Activated naive CD8-positive, alpha-beta T cell (primary cell): ENCODE data around the gene ABHD12B.
"Not testable (repeated sequence)": the region's sequence is repeated elsewhere in the genome, so short reads cannot be mapped to it uniquely, and the experiment has no call there.

Source experiments
- H3K27ac Mint-ChIP-seq: one replicate; pipeline ENCODE4 v1.8.0; 2021; ENCODE audit warnings: mixed read lengths
- H3K27me3 Mint-ChIP-seq: one replicate; pipeline ENCODE4 v1.8.0; 2021; ENCODE audit warnings: mixed read lengths
- H3K36me3 Mint-ChIP-seq: one replicate; pipeline ENCODE4 v1.8.0; 2021; ENCODE audit warnings: mixed read lengths
- H3K4me1 Mint-ChIP-seq: one replicate; pipeline ENCODE4 v1.8.0; 2021; ENCODE audit warnings: low read depth, mixed read lengths
- H3K4me3 Mint-ChIP-seq: one replicate; pipeline ENCODE4 v1.8.0; 2021; ENCODE audit warnings: mild to moderate bottlenecking, mixed read lengths
- H3K9me3 Mint-ChIP-seq: one replicate; pipeline ENCODE4 v1.8.0; 2021; ENCODE audit warnings: low read depth, mixed read lengths

ABHD12B gene

GRCh38 chr14:50859296-50859624 is 12.6 kb upstream of the ABHD12B start:
- Mint-ChIP-seq H3K36me3 (no peaks in the 10 kb centered on the region), H3K27ac (no peak overlapping the region), H3K27me3 (no peaks in the 10 kb centered on the region), H3K4me1 (peaks cover 13% of the 10 kb centered on the region), H3K4me3 (peak overlapping the region; percentile 89), H3K9me3 (no peaks in the 10 kb centered on the region)

- peaks cover 3% of the 10 kb centered on the region for H3K27me3 Mint-ChIP-seq
- H3K9me3 Mint-ChIP-seq: no peaks in the 10 kb centered on the region
- H3K36me3 Mint-ChIP-seq: no peaks in the 10 kb centered on the region
- peak overlapping the region; percentile 73 for H3K27ac Mint-ChIP-seq
- peak overlapping the region; percentile 89 for H3K4me3 Mint-ChIP-seq
- peaks cover 13% of the 10 kb centered on the region for H3K4me1 Mint-ChIP-seq
Measured at GRCh38 chr14:50860478-50861086, 11.3 kb upstream of the ABHD12B start.

GRCh38 chr14:50862036-50862570 is 9.8 kb upstream of the ABHD12B start:
- Mint-ChIP-seq H3K4me1 (peaks cover 13% of the 10 kb centered on the region), H3K27me3 (peaks cover 8% of the 10 kb centered on the region), H3K36me3 (no peaks in the 10 kb centered on the region), H3K9me3 (no peaks in the 10 kb centered on the region), H3K4me3 (no peak overlapping the region), H3K27ac (peak overlapping the region; percentile 16)

DNA sequence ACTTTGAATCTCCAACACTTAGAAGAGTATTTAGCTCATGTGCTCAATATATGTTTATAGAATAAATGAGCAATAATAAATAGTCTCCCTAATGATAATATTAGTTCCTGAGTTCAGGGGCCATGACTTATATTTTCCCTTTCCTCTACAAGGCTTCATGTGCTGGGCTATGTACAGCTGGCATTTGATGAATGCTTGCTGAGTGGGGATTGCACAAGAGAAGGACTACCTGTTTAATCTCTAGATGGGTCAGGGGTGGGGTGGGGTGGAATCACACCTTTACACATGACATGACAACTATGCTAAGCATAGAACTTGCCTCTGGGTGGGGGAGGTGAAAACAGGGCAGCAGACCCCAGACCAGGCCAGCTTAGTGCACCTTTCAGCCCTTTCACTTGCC is 7.6 kb upstream of the ABHD12B start:
- peaks cover 10% of the 10 kb centered on the region for H3K4me1 Mint-ChIP-seq
- H3K9me3 Mint-ChIP-seq: no peaks in the 10 kb centered on the region
- H3K27me3 Mint-ChIP-seq: peaks cover 21% of the 10 kb centered on the region
- no peak overlapping the region for H3K27ac Mint-ChIP-seq
- no peaks in the 10 kb centered on the region for H3K36me3 Mint-ChIP-seq
- H3K4me3 Mint-ChIP-seq: no peak overlapping the region

DNA sequence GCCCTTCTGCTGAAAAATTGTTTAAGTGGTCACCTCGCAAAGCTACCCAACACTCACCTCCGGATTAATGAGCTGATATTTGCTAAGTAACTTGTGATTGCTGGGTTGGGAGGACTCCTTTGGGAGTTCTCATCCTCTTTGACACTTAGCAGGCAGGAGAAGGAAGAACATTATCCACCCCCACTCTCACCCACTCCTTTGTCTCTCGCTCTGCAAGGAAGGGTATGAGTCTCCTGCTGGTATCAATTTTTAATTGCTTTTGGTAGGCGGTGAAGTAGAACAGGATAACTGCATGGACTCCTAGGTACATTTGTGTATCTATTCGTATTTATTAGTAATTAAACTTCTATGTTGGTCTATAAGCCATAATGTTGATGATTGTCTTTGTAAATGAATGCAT is 6.9 kb upstream of the ABHD12B start:
- H3K36me3 Mint-ChIP-seq: no peaks in the 10 kb centered on the region
- no peak overlapping the region for H3K4me3 Mint-ChIP-seq
- peaks cover 28% of the 10 kb centered on the region for H3K27me3 Mint-ChIP-seq
- H3K9me3 Mint-ChIP-seq: no peaks in the 10 kb centered on the region
- H3K27ac Mint-ChIP-seq: no peak overlapping the region
- H3K4me1 Mint-ChIP-seq: peaks cover 8% of the 10 kb centered on the region

DNA sequence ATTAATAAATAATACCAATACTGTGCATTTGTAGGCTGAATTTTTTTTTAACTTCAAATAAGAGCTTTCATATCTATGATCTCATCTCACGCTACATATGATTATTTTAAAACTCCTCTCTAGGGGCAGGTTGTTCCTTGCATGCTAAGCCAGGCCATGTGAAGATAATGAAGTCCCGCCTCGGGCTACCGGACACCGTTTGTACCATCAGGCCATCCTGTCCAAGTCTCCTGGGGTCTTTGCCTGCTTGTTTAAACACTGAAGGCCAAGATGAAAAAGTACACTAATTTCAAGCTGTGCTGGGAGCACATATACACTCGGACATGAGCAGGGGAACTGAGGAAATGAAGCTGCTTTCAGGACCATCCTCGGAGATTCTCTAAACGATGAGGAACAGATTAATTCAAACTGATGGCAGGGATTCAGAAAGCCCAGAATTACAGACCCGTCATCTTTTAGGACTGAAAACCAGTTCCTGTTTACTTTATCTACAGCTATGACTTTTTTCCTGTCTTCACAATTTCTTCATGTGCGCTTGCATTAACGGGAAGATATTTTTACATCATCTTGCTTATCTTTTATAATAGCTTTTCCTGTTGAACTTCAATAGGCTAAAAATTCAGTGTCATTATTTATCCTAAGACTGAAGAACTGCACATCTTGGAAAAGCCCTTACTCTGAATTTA is 6.3 kb upstream of the ABHD12B start:
- Mint-ChIP-seq H3K36me3 (no peaks in the 10 kb centered on the region), H3K4me3 (no peak overlapping the region), H3K27me3 (peaks cover 33% of the 10 kb centered on the region), H3K27ac (no peak overlapping the region), H3K9me3 (no peaks in the 10 kb centered on the region), H3K4me1 (peaks cover 2% of the 10 kb centered on the region)

DNA sequence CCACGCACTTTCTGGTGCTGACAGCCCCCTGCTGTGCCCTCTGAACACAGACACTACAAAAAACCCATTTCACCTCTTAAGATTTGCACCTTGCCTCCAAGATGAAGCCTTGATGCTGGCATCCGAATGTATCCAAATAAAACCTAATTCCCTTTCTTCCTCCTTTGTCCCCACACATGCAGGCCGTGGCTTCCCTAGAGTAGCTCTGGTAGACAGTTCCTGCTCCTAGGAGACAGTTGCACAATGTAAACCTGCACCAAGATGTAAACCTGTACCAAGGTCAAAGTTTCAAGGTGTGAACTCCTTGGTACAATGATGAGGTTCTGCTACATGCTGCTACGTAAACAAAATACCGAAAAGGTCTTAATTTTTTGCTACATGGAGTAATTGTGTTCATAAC is 625 bp upstream of the ABHD12B start:
- Mint-ChIP-seq H3K27me3 (peaks cover 60% of the 10 kb centered on the region), H3K9me3 (no peaks in the 10 kb centered on the region), H3K4me3 (peak overlapping the region; percentile 2), H3K4me1 (peaks cover 44% of the 10 kb centered on the region), H3K27ac (no peak overlapping the region), H3K36me3 (no peaks in the 10 kb centered on the region)

GRCh38 chr14:50874757-50875156 is 2.9 kb downstream of the ABHD12B start:
- peaks cover 50% of the 10 kb centered on the region for H3K27me3 Mint-ChIP-seq
- H3K9me3 Mint-ChIP-seq: no peaks in the 10 kb centered on the region
- peaks cover 4% of the 10 kb centered on the region for H3K36me3 Mint-ChIP-seq
- H3K4me1 Mint-ChIP-seq: peaks cover 46% of the 10 kb centered on the region
- no peak overlapping the region for H3K27ac Mint-ChIP-seq
- H3K4me3 Mint-ChIP-seq: peak overlapping the region; percentile 56

- Mint-ChIP-seq H3K36me3 (peaks cover 4% of the 10 kb centered on the region), H3K27me3 (peaks cover 44% of the 10 kb centered on the region), H3K4me1 (peaks cover 46% of the 10 kb centered on the region), H3K27ac (no peak overlapping the region), H3K9me3 (no peaks in the 10 kb centered on the region), H3K4me3 (peak overlapping the region; percentile 56)
Measured at GRCh38 chr14:50875359-50876070, 3.7 kb downstream of the ABHD12B start.

DNA sequence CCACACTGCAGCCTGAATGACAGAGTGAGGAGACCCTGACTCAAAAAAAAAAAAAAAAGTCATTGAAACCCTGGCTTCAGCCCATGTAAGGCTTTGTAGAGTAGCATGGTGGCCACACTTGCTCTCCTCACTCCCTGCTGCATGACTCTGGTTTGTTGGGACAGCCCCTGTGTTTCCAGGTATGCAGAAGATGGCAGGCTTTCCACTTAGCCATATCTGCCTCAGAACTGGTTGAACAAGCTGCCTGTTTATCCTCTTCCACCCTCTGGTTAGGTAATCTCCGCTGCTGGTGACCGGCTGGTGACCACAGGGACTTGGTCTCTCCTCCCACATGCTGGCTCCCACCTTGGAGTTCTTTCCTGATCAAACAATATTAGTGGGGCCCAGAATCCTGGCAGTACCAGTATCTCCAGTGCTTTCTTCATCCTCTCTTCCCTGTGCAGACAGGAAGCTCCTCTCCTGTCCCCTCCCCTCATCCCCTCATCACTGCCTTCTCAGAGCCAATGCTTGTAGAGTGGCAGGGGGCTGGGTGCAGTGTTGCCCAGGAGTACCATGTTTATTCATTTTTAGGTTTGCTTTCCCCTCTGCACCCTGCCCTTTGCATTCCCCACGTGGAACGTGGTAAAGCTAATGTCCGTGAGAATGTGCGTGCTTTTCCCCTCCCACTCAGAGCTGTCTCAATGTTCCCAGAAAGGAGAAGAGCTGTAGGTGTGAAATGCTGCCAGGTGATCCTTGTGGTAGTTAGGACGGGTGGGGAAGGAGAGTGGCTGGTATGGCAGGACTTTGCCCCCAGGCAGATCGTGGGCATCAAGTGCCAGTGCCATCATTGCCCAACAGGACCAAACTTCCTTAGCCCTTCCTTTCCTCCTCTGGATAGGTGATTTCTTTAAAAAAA is 11.3 kb downstream of the ABHD12B start:
- H3K36me3 Mint-ChIP-seq: peaks cover 4% of the 10 kb centered on the region
- no peaks in the 10 kb centered on the region for H3K4me1 Mint-ChIP-seq
- H3K9me3 Mint-ChIP-seq: no peaks in the 10 kb centered on the region
- no peak overlapping the region for H3K27ac Mint-ChIP-seq
- peaks cover 20% of the 10 kb centered on the region for H3K27me3 Mint-ChIP-seq
- no peak overlapping the region for H3K4me3 Mint-ChIP-seq

DNA sequence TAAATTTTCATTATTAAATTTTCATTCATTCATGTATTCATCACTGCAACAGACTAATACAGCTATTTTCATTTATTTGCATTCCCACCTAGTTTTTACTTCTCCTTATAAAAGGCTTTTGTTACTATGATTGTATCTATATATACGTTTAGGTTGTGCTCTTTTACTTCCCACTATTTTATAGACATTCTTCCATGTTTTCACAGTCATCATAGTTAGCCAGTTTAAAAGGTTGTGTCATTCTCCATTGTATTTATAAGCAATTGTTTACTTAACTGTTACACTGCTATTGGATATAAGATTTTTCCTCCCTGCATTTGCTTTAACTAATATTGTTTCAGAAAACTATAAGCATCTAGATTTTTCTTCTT is 12.0 kb downstream of the ABHD12B start:
- H3K36me3 Mint-ChIP-seq: peaks cover 4% of the 10 kb centered on the region
- H3K4me3 Mint-ChIP-seq: no peak overlapping the region
- peaks cover 20% of the 10 kb centered on the region for H3K27me3 Mint-ChIP-seq
- H3K27ac Mint-ChIP-seq: no peak overlapping the region
- no peaks in the 10 kb centered on the region for H3K9me3 Mint-ChIP-seq
- H3K4me1 Mint-ChIP-seq: no peaks in the 10 kb centered on the region

DNA sequence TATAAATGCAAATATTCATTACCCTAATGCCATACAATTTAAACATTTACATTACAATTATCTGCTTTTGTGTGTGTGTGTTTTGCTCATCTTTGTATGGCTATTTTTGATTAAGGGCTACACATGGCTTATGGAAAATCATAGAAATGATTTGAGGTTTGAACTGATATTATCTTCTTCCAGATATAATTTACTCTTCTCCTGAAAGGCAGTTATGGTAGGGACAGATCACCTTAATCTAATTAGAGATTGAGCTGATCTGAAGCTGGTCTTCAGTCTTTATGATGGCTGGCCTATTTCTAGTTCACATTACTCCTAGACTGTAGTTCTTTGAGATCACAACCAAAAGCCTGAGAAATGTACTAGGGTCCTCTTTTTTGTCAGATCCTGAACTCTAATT is 15.6 kb downstream of the ABHD12B start:
- Mint-ChIP-seq H3K27ac (no peak overlapping the region), H3K4me1 (no peaks in the 10 kb centered on the region), H3K27me3 (peaks cover 9% of the 10 kb centered on the region), H3K36me3 (no peaks in the 10 kb centered on the region), H3K9me3 (no peaks in the 10 kb centered on the region), H3K4me3 (no peak overlapping the region)

DNA sequence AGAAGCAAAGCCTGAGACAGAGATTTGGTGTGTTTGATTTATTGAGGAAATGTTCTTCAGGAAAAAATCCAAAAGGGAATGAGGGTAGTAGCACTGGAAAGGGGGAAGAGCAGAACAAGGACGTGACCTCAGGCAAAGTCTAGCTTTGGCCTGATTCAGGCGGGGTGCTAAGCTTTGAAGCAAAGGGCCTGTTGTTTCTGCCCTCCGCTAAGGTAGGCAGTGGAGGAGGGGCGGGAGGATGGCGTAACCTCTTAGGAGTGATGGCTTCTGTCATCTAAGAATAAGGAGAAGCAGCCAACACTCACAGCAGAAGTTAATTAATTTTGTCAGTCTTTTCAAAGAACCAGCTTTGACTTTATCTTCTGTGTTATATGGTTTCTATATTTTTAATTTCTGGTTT is 20.4 kb downstream of the ABHD12B start:
- Mint-ChIP-seq H3K36me3 (no peaks in the 10 kb centered on the region), H3K4me1 (no peaks in the 10 kb centered on the region), H3K4me3 (no peak overlapping the region), H3K27me3 (peaks cover 1% of the 10 kb centered on the region), H3K9me3 (no peaks in the 10 kb centered on the region), H3K27ac (no peak overlapping the region)

- H3K4me3 Mint-ChIP-seq, H3K27ac Mint-ChIP-seq, H3K36me3 Mint-ChIP-seq, H3K4me1 Mint-ChIP-seq, H3K9me3 Mint-ChIP-seq, H3K27me3 Mint-ChIP-seq: not testable (repeated sequence)
Measured at GRCh38 chr14:50896421-50896820, 24.6 kb downstream of the ABHD12B start.

- not testable (repeated sequence) for H3K4me3 Mint-ChIP-seq, H3K9me3 Mint-ChIP-seq, H3K36me3 Mint-ChIP-seq, H3K4me1 Mint-ChIP-seq, H3K27me3 Mint-ChIP-seq, H3K27ac Mint-ChIP-seq
Measured at GRCh38 chr14:50897005-50897404, 25.2 kb downstream of the ABHD12B start.
